Daoy (cell line): ENCODE measurements around the gene FBXO46. TPM values are rescaled to one million over a fixed set of nuclear protein-coding genes. Genes with fewer than 3 reads are reported as not detected.

Source experiments
- DNase-seq: peaks from one replicate; pipeline ENCODE4 v3.0.0-alpha.2; 2015; ENCODE audit warnings: low read depth
- total RNA-seq: library from RNA; depleted of rRNA; stranded (reverse); fragments of >200 nt; shearing (Covaris generic); gene quantifications from 2 replicates; pipeline ENCODE4 v1.2.3, GENCODE V29; 2014; rRNA removed

Gene FBXO46
- total RNA-seq: 7.9 and 15.0 TPM in 2 replicates

- peak; percentile 99 for DNase-seq
These were observed at the start of gene FBXO46 for GRCh38 chr19:45730368-45731288. FBXO46 (minus strand) TSS chr19:45730896; CDS start chr19:45713495, 17,401 bp downstream.

DNA sequence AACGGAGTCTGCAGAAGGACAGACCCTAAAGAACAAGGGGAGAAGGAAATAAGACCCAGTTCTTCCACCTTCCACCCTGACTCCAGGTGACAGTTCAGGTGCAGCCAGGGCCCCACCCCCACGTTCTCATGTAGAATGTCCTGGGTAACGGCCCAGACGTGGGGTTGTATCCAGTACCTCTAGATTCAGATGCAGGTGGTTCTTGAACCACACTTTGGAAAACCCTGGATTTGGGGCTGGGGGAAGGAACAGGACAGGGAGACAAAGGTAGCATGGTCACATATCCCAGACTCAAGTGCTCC lies 49.4 kb upstream of the FBXO46 start:
- DNase-seq: no peak

DNA sequence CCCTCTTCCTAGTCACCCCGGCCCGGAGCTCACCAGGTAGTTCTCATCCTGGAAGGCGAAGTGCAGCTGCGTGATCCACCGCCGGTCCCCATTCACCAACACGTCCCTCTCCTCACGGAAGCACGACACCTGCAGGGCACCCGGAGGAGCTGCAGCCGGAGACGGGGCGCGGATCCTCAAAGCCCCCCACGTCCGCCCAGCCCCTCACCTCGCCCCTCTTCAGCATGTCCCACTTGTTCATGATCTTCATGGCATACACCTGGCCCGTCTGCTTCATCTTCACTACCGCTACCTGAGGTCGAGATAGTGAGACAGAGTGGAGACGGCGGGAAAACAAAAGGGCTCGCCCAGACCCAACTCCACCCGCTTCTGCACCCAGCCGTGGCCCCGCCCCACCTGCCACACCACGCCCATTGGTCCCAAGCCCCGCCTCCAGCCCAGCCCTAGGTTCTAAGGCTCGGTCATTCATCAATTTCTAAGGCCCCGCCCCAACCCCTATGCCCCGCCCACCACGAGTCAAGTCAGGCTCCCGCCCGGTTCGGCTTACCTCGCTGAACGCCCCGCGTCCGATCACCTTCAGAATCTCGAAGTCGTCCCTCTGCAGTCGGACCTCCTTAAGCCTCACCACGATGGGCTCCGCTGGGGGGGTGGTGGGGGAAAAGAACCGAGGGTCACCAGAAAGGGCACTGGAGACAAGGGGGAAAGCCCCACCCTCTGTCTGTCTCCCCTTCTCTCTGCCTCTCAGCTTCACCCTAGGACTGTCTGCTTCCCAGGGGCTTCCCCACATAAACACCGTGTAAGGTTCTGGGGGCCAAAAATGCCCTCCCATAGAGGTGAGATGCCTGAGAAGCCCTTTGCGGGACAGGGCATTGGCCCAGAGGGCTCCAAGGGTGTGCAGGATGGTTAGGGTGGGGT lies 48.8 kb upstream of the FBXO46 start:
- peak; percentile 70 for DNase-seq

DNA sequence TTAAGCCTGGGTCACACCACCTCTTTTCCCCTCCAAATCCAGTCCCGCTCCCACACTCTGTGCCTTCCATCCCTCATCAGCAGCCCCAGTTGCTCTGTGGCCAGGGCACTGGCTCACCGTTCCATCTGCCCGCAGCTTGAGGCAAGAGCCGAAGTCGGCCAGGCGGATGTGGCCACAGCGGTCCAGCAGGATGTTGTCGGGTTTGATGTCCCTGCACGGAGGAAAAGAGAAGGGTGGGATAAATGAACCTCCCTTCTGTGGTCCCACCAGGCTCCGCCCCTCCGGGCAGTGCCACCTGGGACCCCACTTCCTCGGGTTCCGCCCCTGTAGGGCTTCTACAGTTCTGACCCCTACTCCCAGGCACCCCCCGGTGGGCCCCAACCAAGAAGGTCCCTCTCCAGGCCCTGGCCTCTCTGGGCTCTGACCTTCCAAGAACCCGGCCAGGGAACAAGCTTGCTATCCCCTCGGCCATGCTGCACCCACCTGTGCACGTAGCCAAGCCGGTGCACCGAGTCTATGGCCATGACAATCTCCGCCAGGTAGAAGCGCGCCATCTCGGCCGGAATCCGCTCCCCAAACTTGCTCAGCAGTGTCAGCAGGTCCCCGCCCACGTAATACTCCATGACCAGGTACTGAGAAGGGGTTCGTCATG lies 47.4 kb upstream of the FBXO46 start:
- no peak for DNase-seq

- no peak for DNase-seq
These were observed 46.8 kb upstream of the FBXO46 start for GRCh38 chr19:45777395-45777961.

DNA sequence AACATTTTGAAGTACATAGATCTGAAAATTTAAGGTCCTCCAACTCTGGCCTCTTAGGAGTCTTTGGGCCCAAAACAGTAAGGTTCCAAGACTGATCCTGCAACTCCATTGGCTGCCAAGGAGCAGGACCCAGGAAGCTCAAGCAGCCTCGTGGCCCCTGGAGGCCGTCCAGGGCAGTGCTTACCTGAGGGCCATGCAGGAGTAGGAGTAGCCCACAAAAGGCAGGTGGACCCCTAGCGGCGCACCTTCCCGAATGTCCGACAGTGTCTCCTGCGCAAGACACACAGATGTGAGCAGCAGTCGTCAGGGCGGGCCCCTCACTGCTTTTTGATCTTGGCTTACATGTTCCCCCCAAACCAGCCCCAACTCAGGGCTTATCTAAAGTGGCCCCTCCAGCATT lies 44.1 kb upstream of the FBXO46 start:
- no peak for DNase-seq

DNA sequence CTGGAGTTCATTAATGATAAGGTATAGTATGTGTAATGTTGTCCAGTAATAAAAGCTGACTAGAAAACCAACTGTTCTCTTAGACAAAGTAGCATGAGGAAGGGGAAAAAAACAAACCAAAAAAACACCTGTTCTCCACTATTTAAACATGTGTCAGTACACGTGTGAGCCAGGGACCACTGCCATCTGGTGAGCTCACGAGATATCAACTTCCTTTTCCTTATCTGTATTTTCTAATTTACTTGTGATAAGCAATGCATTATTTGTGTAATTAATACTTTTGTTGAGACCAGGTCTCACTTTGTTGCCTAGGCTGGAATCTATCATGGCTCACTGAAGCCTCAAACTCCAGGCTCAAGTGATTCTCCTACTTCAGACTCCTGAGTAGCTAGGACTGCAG lies 42.7 kb upstream of the FBXO46 start:
- DNase-seq: no peak

DNA sequence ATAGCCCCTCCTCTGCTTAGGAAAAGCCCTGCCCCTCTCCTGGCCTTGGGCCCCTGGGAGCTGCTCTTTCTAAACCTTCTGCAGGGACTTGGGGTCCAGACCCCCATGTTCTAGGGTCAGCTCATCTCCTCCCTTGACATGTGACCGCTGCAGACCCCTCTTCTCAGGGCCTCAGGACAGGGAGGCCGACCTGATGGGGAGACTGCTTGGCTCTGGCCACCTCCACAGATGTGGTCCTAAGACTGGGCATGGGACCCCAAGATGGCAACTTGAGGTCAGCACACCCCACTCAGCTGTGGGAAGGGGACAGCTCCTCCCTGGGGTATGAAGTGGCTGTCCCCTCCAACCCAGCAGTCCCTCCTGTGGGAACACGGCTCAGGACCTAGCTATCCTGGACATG lies 42.2 kb upstream of the FBXO46 start:
- no peak for DNase-seq

DNA sequence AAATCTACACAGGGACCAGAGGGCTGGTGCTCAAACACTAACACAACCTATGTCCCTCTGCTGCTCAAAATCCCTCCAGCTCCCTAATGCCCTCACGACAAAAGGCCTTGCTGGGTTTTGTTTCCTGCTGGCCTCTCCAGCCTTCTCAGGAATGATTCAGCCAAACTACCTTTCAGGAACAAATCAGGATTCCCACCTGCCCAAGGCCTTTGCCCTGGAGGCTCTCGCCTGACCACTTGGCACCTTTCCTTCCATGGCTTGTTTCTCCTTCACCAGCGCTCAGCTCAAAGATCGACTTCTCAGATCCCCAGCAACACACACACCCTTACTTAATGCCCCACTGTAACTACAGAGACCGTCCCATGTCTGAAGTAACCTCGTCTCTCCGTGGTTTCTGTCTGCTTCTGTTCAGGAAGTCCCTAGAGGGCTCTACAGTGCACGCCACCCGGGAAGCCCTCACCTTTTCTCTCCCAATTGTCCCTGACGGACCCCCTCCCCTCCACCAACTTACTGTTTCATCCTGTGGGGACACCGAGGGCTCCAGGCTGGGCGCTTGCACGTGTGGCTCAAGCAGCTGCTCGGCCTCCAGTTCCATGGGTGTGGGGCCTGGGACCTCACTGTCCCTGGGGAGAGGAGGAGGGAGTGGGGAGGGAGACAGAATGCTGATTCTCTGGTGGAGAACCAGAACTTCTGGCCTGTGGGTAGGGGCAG lies 41.6 kb upstream of the FBXO46 start:
- DNase-seq: no peak

DNA sequence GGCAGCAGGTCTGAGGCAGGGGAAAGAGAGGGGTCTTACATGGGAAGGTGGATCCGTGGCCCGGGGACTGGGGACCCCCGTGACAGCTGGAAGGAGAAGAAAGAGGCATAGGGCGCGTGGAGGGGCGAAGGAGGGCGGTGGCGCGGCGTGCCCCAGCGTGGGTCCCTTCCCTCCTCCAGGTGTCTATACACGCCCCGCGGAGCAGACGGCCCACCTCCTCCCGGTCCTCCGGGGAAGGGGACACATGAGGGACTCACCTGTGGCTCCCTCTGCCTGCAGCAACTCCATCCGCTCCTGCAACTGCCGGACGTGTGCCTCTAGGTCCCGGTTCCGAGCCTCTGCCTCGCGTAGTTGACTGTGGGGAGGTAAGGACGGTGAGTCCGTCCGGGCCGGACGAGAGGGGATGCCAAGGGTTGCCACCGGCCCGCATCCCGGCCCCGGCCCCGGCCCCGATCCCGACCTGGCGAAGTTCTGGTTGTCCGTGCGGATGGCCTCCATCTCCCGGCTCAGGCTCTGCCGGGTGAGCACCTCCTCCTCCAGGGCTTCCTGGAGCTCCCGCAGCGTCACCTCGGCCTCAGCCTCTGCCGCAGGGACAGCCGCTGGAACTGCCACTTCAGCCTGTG lies 40.7 kb upstream of the FBXO46 start:
- no peak for DNase-seq

DNA sequence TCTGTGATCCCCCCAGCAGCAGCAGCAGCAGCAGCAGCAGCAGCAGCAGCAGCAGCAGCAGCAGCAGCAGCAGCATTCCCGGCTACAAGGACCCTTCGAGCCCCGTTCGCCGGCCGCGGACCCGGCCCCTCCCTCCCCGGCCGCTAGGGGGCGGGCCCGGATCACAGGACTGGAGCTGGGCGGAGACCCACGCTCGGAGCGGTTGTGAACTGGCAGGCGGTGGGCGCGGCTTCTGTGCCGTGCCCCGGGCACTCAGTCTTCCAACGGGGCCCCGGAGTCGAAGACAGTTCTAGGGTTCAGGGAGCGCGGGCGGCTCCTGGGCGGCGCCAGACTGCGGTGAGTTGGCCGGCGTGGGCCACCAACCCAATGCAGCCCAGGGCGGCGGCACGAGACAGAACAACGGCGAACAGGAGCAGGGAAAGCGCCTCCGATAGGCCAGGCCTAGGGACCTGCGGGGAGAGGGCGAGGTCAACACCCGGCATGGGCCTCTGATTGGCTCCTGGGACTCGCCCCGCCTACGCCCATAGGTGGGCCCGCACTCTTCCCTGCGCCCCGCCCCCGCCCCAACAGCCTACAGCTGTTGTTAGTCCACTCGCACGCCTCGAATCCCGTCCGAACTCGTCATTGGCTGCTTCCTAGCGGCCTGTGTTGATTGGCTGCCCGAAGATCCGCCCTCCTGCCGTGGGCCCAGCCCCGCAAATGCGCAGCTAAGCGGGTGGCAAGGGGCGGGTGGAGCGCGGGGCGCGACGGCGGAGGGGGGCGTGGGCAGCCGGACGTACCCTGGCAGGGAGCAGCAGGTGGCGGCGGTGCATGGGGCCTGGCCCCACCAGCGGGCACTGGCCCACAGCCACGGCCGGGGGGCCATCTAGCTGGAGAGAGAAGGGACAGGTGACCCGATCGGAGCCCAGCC lies 39.8 kb upstream of the FBXO46 start:
- DNase-seq: peak; percentile 97

GRCh38 chr19:45769821-45770191 lies 39.1 kb upstream of the FBXO46 start:
- no peak for DNase-seq

DNA sequence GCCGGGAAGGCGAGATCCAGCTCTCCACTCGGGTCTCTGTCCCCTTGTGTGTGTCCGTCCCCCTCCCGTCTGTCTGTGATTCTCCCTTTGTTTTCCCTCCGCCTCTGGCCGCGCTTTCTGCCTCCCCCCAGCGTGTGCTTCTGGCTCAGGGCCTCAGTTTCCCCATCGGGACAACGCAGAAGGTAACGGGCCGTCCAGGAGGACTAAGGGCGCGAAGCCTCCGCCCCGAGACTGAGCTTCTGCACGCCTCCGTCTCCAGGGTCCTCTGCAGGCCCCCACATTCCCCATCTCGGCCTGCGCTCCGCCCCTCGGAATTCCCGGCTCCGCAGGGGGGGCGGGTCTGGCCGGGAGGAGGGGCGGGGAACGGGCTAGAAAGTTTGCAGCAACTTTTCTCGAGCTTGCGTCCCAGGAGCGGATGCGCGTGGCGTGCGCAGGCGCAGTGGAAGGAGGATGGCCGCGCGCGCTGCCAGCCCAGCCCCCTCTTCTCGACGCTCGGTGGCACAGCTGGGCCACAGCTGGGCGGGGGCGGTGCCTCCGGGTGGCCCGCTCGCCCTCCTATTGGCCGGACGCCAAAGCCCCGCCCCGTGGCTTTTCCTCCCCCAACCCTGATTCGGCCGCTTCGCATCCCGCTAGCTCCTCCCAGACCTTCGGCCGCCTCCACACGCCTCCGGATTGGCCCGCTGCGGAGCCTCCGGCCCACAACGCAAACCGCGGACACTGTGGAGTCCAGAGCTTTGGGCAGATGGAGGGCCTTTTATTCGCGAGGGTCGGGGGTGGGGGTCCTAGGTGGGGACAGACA lies 38.5 kb upstream of the FBXO46 start, which contains the start of gene SIX5:
Gene SIX5 (minus strand): TSS at position 269 of the 799 bp plus-strand sequence. CDS start 408 bp downstream, outside the sequence.
- DNase-seq: peak; percentile 100

GRCh38 chr19:45768655-45768983 lies 37.9 kb upstream of the FBXO46 start:
- peak; percentile 74 for DNase-seq

DNA sequence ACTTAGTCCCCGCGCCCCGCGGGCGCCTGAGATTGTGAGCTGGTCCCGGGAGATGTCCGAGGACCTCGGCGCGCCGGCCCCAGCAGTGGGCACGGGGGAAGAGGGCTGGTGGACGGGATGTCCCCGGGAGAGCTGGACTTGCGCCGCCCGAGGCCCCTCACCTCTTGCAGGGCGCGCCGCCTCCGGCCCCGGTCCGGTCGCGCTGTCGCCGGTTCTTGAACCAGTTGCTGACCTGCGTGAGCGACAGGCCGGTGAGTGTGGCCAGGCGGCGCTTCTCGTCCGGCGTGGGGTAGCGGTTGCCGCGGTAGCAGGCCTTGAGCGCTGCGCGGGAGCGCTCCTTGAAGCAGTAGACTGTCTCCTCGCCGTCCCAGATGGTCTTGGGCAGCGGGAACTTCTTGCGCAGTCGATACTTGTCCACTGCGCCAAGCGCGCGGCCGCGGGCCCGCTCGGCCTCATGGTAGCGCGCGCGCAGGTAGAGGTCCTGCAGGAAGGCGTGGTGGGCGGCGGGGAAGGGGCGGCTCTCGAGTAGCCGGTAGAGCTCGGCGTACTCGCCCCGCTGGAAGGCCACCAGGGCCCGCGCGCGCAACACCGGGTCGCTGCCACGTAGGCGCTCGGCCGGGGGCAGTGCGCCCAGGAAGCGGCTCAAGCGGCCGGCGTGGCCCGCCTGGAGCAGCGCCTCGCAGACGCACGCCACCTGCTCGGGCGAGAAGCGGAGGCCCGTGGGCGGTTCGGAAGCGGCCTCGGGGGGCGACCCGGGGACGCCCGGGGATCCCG lies 37.4 kb upstream of the FBXO46 start:
- DNase-seq: peak; percentile 80

GRCh38 chr19:45767410-45767880 lies 36.7 kb upstream of the FBXO46 start:
- DNase-seq: peak; percentile 90

DNA sequence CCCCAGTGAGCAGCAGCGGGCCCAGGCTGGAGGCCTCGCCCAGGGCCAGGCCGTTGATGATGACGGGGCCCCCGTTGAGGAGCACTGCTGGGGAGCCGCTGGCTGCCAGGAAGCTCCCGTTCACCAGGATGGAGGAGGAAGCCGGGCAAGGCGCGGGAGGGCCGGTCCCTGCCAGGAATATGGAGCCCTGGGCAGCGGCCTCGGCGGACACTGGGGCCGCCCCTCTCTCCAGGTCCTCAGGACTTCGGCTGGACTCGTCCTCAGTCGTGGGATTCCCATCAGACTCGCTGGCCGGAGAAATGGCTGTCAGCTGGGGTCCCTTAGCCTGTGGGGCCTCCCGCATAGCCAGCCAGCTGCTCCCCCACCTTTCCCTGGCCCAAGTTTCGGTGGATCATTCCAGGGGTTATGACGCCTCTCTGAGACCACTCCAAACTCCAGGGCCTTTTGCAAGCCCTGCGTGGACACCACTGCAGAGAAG lies 36.2 kb upstream of the FBXO46 start:
- DNase-seq: no peak
